GM12874 (cell line): ENCODE results near the gene HOXD10.

Source experiments
- TF ChIP-seq, protein P1 (sequence below): IDR thresholded peaks from 2 replicates; pipeline ENCODE4 v1.5.1; 2011; ENCODE audit warnings: low read depth, mild to moderate bottlenecking, control low read depth, low read length, moderate library complexity; ENCODE audit not compliant: insufficient read depth

The HOXD10 gene

DNA sequence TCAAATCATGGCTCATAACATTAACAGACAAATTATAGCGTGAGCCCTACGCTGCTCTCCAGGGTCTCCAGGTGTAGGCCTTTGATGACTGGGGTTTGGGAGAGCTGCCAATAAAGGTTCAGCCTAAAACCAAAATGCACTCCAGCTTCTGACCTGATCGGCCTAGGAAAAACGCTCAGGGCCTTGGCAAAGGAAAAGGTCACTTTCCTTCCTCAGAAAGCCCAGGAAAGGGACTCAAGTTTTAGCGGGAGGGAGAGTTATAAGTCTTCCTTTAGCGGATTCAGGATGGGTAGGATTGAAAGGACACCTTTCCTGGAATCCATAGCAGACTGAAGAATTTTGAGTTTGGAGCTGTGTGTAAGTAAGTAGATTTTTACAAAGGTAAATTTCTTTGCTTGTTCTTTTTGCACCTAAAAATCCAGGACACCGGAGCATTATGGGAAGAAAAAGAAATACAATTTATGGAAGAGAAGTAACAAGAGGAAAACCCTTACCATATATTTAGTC lies 41.6 kb upstream of the HOXD10 start:
- TF ChIP-seq, protein P1, sequence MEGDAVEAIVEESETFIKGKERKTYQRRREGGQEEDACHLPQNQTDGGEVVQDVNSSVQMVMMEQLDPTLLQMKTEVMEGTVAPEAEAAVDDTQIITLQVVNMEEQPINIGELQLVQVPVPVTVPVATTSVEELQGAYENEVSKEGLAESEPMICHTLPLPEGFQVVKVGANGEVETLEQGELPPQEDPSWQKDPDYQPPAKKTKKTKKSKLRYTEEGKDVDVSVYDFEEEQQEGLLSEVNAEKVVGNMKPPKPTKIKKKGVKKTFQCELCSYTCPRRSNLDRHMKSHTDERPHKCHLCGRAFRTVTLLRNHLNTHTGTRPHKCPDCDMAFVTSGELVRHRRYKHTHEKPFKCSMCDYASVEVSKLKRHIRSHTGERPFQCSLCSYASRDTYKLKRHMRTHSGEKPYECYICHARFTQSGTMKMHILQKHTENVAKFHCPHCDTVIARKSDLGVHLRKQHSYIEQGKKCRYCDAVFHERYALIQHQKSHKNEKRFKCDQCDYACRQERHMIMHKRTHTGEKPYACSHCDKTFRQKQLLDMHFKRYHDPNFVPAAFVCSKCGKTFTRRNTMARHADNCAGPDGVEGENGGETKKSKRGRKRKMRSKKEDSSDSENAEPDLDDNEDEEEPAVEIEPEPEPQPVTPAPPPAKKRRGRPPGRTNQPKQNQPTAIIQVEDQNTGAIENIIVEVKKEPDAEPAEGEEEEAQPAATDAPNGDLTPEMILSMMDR = no peak

DNA sequence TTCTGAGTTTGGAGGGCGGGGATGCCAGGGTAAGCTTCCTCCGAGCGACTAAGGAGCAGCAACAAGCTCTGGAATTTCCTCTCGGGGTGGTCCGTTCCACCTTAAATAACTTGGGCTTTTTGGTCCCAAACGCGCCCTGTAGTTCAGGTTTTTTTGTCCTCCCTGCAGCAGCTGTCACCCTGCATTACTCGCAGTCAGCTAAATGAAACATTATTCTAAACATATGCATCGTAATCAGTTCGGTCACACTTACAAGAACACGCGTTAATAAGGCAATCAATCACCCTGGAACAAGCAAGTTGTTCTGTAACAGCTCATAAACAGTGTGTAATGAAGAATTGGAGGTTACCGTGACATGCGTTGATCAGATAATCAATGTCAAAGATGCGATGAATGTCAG lies 41.1 kb upstream of the HOXD10 start:
- TF ChIP-seq, protein P1 = no peak

DNA sequence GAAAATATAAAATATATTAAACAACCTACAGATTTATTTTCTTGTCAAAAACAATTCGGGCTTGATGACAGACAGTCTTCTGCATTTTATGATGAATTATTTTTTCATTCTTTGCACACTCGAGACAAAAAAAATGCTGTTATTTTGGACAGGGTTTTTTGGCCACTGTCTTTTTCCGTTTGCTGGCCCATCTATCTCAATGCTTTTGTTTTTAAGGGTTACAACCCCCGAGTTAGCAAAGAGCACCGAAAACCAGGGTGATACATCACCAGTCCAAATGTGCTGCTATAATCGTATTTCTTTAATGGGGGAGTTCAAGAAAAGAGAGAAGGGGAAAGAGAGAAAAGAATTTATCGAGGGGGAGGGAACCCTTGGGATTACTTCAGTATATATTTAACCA lies 40.5 kb upstream of the HOXD10 start:
- TF ChIP-seq, protein P1 = no peak

DNA sequence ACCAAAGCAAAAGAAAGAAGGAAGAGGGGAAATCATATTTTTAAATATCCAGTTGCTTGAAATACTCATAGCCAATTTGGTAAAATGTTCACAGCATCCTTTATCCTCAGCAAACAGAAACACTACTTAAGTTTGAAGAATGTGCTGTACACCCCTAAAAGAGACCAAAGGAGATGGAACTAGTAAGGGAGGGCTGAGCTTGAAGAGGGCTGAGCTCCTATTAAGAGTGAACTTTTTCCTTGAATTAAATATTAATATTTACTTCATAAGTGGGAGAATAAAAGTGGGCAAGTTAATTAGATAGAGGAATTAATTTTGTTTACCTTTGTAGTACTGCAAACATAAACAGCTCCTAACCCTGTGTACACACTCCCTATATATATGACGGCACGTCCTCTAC lies 39.8 kb upstream of the HOXD10 start:
- TF ChIP-seq, protein P1 = no peak

DNA sequence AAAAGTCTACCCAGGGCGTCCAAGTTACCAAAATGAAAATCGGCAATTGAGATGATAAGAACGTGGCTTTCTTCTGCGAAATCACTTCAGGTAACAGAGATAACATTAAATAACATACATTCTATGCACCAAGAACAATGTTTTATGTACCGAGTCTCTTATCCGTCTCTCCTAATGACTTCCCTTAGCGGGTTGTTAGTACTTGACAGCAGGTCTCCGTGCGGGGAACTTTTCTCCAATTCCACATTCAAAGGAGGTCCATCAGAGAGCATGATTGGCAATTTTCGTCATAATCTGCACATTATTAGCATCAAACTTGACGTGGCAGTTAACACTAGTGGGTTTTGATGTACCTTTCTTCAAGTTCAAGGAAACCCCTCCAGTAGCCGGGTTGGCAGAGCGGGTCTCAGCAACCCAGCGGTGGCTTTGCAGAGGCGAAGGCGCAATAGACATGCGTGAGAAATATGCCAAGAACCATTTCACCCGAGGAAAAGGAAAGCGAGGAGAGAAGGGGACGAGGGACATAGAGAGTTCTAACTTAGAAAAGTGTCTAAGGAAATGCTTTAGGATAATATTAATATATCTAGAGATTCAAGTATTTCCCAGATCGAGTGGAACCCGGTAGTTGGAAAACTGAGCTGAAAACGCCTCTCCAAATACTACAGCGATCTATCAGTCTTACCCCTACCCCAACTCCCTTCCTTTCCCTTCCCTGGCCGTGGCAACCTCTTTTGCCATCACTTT lies 37.9 kb upstream of the HOXD10 start:
- TF ChIP-seq, protein P1 = no peak

DNA sequence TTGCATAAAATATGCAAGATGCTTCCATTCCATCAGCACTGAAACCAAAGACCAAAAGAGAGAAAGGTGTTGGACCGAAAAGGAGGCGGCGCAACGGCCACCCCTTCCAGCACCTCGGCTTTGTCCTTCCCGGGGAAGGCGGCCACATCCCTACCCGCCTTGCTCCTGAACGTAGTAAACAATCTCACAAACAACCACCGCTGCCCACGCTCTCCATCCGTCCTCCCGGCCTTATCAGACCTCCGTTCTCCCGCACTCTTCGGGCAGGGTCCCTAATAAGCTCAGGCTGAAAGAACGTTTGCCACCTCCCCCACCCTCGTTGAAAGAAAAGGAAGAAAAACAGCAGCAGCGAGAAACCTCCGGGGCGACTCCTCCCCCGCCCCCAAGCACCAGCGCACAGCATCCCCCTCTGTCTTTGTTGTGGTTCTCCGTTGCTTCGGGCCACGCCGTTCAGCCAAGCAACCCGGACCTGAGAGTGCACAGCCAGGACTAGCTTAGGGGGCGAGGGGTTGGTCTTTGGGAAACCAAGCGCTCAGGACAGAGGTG lies 37.2 kb upstream of the HOXD10 start:
- TF ChIP-seq, protein P1 = no peak

DNA sequence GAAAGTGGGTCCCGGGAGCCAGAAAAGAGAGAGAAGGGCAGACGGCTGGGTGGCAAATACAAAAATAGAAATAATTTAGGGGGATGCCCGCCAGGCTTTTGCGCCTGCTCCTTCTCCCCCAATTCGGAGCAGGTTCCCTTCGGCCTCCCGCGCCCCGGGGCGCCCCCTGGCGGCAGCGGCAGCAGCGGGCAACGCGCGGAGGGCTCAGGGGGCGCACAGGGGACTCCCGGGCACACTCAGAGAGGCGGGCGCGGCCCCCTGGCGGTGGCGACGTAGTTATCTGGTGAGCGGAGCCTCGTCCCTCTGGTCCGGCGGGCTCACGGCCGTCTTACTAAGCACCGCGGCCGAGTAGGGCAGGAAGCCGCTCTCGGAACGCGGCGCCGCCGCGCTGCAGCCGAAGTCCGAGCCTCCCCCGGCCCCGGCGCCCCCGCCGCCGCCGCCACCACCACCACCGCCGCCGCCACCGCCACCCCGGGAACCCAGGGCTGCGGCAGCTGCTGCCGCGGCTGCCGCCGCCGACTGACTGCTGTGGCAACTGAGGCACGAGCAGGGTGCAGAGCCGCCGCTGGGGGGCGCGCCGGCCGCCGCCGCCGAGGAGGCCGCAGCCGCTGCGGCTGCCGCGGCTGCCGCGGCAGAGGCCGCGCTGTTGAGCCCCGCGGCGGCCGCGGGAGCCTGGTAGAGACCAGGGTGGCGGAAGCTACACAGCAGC lies 36.6 kb upstream of the HOXD10 start:
- TF ChIP-seq, protein P1 = peak; percentile 67
